ENCODE measurements around the gene ZNF541. TPM values are rescaled to one million over a fixed set of nuclear protein-coding genes. Genes with fewer than 3 reads are reported as not detected.
A peak's percentile ranks its signal among the peaks of the same experiment; 100 is the strongest.

The ZNF541 gene
- total and polyA plus RNA-seq, 11 donors = 0.15 to 3.8 (median 1.1) TPM

- intact Hi-C loops (cut with DNase I) = no loop called here
- DNase-seq = no peak
Measured at GRCh38 chr19:47545061-47545948, 27.6 kb downstream of the ZNF541 start.

GRCh38 chr19:47544476-47544875, 28.5 kb downstream of the ZNF541 start:
- Histone ChIP-seq H3K27me3 (peaks cover 0 to 29% (median 12%) of the 10 kb centered on the region in 9 donors), H3K4me3 (no peak overlapping the region), H3K4me1 (peaks cover 0 to 16% (median 5%) of the 10 kb centered on the region in 12 donors), H3K36me3 (no peaks in the 10 kb centered on the region), H3K9me3 (no peaks in the 10 kb centered on the region), H3K27ac (no peak overlapping the region)
- intact Hi-C loops (cut with DNase I) = no loop called here
- no peak for DNase-seq
- no peak for ATAC-seq
- no peak for TF ChIP-seq POLR2A (IDR thresholded peaks at IDR 0.05)
- TF ChIP-seq CTCF (IDR thresholded peaks at IDR 0.05) = no peak
- 87 to 92% (median 91%) methylated on average over 13 to 22 of the region's 22 CpGs for whole genome bisulfite sequencing, 4 donors

More at GRCh38 chr19:47545061-47545948, 27.6 kb downstream of the ZNF541 start:
- Histone ChIP-seq H3K9me3 (no peaks in the 10 kb centered on the region), H3K4me1 (peaks cover 0 to 16% (median 5%) of the 10 kb centered on the region in 12 donors), H3K27ac (no peak overlapping the region), H3K4me3 (peak overlapping the region in 9 of 12 donors; percentile 3 to 34 (median 23)), H3K36me3 (no peaks in the 10 kb centered on the region), H3K27me3 (peaks cover 0 to 29% (median 12%) of the 10 kb centered on the region in 9 donors)
- WGBS, 4 donors = 23 to 44% (median 29%) methylated on average over 24 to 75 of the region's 75 CpGs
- ATAC-seq = no peak
- TF ChIP-seq CTCF (IDR thresholded peaks at IDR 0.05) = no peak
- TF ChIP-seq POLR2A (IDR thresholded peaks at IDR 0.05) = no peak

- Histone ChIP-seq H3K9me3 (no peaks in the 10 kb centered on the region), H3K27ac (no peak overlapping the region), H3K27me3 (peaks cover 0 to 29% (median 12%) of the 10 kb centered on the region in 9 donors), H3K36me3 (no peaks in the 10 kb centered on the region), H3K4me1 (peaks cover 0 to 16% (median 5%) of the 10 kb centered on the region in 12 donors), H3K4me3 (no peak overlapping the region)
- 91 to 94% (median 93%) methylated on average over 16 to 18 of the region's 18 CpGs for WGBS, 4 donors
- no peak for ATAC-seq
- no peak for TF ChIP-seq POLR2A (IDR thresholded peaks at IDR 0.05)
- no peak for TF ChIP-seq CTCF (IDR thresholded peaks at IDR 0.05)
- no peak for DNase-seq
- intact Hi-C loops (cut with DNase I) = no loop called here
Measured at GRCh38 chr19:47544075-47544474, 28.9 kb downstream of the ZNF541 start.

GRCh38 chr19:47542030-47542475, 30.9 kb downstream of the ZNF541 start:
- H3K27me3 ChIP-seq = peaks cover 0 to 28% (median 12%) of the 10 kb centered on the region in 9 donors
- peak in 4 of 5 donors; percentile 29 to 56 (median 48) for DNase-seq
- 38 to 44% (median 41%) methylated on average over 9 of the region's 9 CpGs for WGBS, 4 donors
- TF ChIP-seq POLR2A (IDR thresholded peaks at IDR 0.05) = no peak
- TF ChIP-seq CTCF (IDR thresholded peaks at IDR 0.05) = no peak
- H3K27ac ChIP-seq = peak overlapping the region in 11 of 12 donors; percentile 4 to 88 (median 68)
- peaks cover 0 to 16% (median 5%) of the 10 kb centered on the region in 12 donors for H3K4me1 ChIP-seq
- no peaks in the 10 kb centered on the region for H3K36me3 ChIP-seq
- no peak overlapping the region for H3K4me3 ChIP-seq
- ATAC-seq = peak; percentile 85 to 93 (median 89)
- no peaks in the 10 kb centered on the region for H3K9me3 ChIP-seq
- intact Hi-C loops (cut with DNase I) = no loop called here
